Measurements from ENCODE around the gene DNAH1.

DNAH1 gene

GRCh38 chr3:52446042-52446441, 129.9 kb downstream of the DNAH1 start:
- no peaks in the 10 kb centered on the region for H3K36me3 ChIP-seq (ENCODE audit: low read depth)
- H3K9me3 ChIP-seq (ENCODE audit: severe bottlenecking), result no peaks in the 10 kb centered on the region
- no peak for ATAC-seq (ENCODE audit: low read depth)
- DNase-seq (ENCODE audit: low spot score), result no peak
- H3K4me1 ChIP-seq (ENCODE audit: insufficient read depth, poor library complexity, severe bottlenecking), result no peaks in the 10 kb centered on the region
- TF ChIP-seq, protein P1, sequence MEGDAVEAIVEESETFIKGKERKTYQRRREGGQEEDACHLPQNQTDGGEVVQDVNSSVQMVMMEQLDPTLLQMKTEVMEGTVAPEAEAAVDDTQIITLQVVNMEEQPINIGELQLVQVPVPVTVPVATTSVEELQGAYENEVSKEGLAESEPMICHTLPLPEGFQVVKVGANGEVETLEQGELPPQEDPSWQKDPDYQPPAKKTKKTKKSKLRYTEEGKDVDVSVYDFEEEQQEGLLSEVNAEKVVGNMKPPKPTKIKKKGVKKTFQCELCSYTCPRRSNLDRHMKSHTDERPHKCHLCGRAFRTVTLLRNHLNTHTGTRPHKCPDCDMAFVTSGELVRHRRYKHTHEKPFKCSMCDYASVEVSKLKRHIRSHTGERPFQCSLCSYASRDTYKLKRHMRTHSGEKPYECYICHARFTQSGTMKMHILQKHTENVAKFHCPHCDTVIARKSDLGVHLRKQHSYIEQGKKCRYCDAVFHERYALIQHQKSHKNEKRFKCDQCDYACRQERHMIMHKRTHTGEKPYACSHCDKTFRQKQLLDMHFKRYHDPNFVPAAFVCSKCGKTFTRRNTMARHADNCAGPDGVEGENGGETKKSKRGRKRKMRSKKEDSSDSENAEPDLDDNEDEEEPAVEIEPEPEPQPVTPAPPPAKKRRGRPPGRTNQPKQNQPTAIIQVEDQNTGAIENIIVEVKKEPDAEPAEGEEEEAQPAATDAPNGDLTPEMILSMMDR (IDR thresholded peaks at IDR 0.05; ENCODE audit: poor library complexity, severe bottlenecking), result no peak
- no peak overlapping the region for H3K27ac ChIP-seq (ENCODE audit: poor library complexity, severe bottlenecking)
- no peak overlapping the region for H3K4me3 ChIP-seq (ENCODE audit: severe bottlenecking)
- H3K27me3 ChIP-seq (ENCODE audit: insufficient read depth, poor library complexity, severe bottlenecking), result no peaks in the 10 kb centered on the region

DNA sequence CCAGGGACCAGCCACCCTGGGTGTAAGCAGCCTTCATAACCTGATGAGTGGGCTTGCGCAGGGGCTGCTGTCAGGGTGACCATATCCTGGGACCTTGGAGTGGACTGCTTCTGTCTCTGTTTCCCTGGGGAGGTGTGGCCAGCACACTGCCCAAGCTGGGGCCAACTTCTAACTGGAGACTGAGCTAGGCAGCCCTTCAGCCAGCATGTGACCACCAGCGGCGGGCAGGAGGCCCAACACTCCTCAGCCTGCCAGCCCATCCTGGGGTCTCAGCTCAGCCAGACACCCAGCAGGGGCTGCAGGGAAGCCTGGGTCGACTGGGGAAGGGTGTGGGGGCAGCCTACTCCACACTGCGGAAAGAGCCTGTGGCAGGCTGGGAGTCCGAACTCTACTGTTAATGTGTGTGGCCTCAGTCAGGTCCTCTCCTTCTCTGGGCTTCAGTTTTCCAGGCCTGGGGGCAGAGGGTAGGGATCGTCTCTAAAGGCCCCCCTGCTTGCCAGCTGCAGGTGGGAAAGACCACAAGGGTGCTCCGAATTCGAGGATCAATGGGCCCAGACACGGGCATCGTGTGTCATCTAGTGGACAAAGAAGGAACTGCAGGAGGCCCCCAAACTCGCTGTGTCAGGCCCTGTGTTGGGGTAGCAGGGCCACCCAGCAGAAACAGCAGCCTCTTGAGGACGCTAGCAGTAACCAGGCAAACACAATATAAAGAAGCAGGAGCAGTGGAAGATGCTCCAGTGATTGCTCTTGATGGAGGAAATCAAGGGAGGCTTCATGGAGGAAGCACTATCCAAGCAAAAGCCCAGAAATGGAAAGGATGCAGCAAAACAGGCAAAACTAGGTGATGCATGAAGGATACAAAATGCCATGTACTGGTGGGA, 130.8 kb downstream of the DNAH1 start:
- H3K27me3 ChIP-seq (ENCODE audit: insufficient read depth, poor library complexity, severe bottlenecking), result no peaks in the 10 kb centered on the region
- TF ChIP-seq, protein P1 (IDR thresholded peaks at IDR 0.05; ENCODE audit: poor library complexity, severe bottlenecking), result peak; percentile 97
- ATAC-seq (ENCODE audit: low read depth) (peak; percentile 41; the same call in 2 of the 3 replicates), DNase-seq (ENCODE audit: low spot score) (no peak)
- no peaks in the 10 kb centered on the region for H3K4me1 ChIP-seq (ENCODE audit: insufficient read depth, poor library complexity, severe bottlenecking)
- no peaks in the 10 kb centered on the region for H3K36me3 ChIP-seq (ENCODE audit: low read depth)
- H3K4me3 ChIP-seq (ENCODE audit: severe bottlenecking), result no peak overlapping the region
- H3K9me3 ChIP-seq (ENCODE audit: severe bottlenecking), result no peaks in the 10 kb centered on the region
- H3K27ac ChIP-seq (ENCODE audit: poor library complexity, severe bottlenecking), result no peak overlapping the region

DNA sequence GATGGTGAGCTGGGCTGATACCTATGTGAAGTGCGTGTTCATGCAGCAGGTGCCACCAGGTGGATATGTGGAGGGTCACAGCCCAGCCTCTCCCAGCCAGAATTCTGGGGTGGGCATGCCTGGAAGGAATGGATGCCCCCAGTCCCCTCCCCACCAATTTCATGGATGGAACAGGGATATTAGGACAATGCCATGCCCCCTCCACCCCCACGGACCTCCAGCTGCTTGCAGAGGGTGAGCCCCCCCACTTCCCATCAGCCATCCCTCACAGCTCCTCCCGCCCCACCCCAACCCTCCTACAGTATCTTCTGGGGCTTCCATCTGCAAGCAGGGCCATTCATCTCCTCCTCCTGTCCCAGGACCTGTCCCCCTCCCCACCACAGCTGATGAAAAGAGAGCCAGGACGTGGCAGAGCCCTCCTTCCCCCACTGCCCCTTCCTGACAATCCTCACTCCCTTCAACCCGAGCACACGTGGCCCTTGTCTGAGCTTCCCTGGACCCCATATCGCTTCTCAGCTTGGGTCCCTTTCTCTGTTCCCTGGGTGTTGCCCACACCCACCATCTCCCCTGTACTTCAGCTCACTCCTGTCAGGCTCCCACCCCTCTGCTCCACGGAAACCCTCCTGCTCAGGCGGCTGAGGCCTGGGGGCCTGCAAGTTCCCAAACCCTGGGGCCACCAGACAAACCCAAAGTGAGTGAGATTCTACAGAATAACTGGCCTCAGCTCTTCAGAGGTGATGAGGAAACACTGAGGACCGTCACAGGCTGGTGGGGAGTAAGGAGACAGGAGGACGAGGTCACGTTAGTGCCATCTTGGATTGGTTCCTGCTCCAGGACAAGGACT, 131.6 kb downstream of the DNAH1 start:
- TF ChIP-seq, protein P1 (IDR thresholded peaks at IDR 0.05; ENCODE audit: poor library complexity, severe bottlenecking), result no peak
- Histone ChIP-seq H3K4me3 (ENCODE audit: severe bottlenecking) (no peak overlapping the region), H3K27ac (ENCODE audit: poor library complexity, severe bottlenecking) (no peak overlapping the region), H3K27me3 (ENCODE audit: insufficient read depth, poor library complexity, severe bottlenecking) (no peaks in the 10 kb centered on the region), H3K4me1 (ENCODE audit: insufficient read depth, poor library complexity, severe bottlenecking) (no peaks in the 10 kb centered on the region), H3K9me3 (ENCODE audit: severe bottlenecking) (no peaks in the 10 kb centered on the region), H3K36me3 (ENCODE audit: low read depth) (no peaks in the 10 kb centered on the region)
- ATAC-seq (ENCODE audit: low read depth), result no peak
- DNase-seq (ENCODE audit: low spot score), result no peak

All from RWPE2 (cell line).